Midbrain (tissue), 1 donor: ENCODE data around the gene SH2D3C.

ENCODE experiments used
- DNase-seq: peaks from one replicate; lab custom pipeline; 2025; lab: John Stamatoyannopoulos, UW

The SH2D3C gene

GRCh38 chr9:127715470-127716337 lies 62.8 kb downstream of the SH2D3C start, which contains the start of the genes PTRH1 and TTC16:
PTRH1 (minus strand) TSS chr9:127715663; CDS start chr9:127715639, 24 bp downstream.
TTC16 (plus strand) TSS chr9:127716079; CDS start chr9:127716146, 67 bp downstream.
- peak; percentile 96 for DNase-seq

GRCh38 chr9:127714951-127715469 lies 63.5 kb downstream of the SH2D3C start:
- no peak for DNase-seq

GRCh38 chr9:127714020-127714750 lies 64.3 kb downstream of the SH2D3C start:
- no peak for DNase-seq

GRCh38 chr9:127712867-127713266 lies 65.6 kb downstream of the SH2D3C start:
- DNase-seq, result no peak

- DNase-seq, result no peak
These were observed 66.1 kb downstream of the SH2D3C start for GRCh38 chr9:127712371-127712770.

- DNase-seq, result no peak
These were observed 66.6 kb downstream of the SH2D3C start for GRCh38 chr9:127711831-127712274.

GRCh38 chr9:127711226-127711701 lies 67.2 kb downstream of the SH2D3C start:
- no peak for DNase-seq

GRCh38 chr9:127710204-127710783 lies 68.2 kb downstream of the SH2D3C start:
- DNase-seq, result no peak

GRCh38 chr9:127708952-127709587 lies 69.4 kb downstream of the SH2D3C start:
- DNase-seq, result no peak

- no peak for DNase-seq
These were observed 70.7 kb downstream of the SH2D3C start for GRCh38 chr9:127707766-127708165.

- DNase-seq, result no peak
These were observed 71.6 kb downstream of the SH2D3C start, which contains the start of gene CFAP157 for GRCh38 chr9:127706836-127707241. CFAP157 (plus strand) TSS chr9:127706988; CDS start chr9:127707032, 44 bp downstream.

GRCh38 chr9:127705577-127706379 lies 72.7 kb downstream of the SH2D3C start:
- no peak for DNase-seq

GRCh38 chr9:127703289-127703946 lies 75.0 kb downstream of the SH2D3C start:
- DNase-seq, result no peak

- DNase-seq, result no peak
These were observed 77.7 kb downstream of the SH2D3C start for GRCh38 chr9:127700594-127701255.

- DNase-seq, result no peak
These were observed 78.3 kb downstream of the SH2D3C start for GRCh38 chr9:127700140-127700539.

- DNase-seq, result peak; percentile 97
These were observed 79.3 kb downstream of the SH2D3C start for GRCh38 chr9:127698985-127699670.

GRCh38 chr9:127698386-127698785 lies 80.1 kb downstream of the SH2D3C start:
- DNase-seq, result no peak

GRCh38 chr9:127697575-127697974 lies 80.9 kb downstream of the SH2D3C start:
- no peak for DNase-seq
